Liver (tissue), 9 donors: ENCODE measurements around the gene SOBP. TPM values are rescaled to one million over a fixed set of nuclear protein-coding genes. Genes with fewer than 3 reads are reported as not detected.

Experiments used
- DNase-seq: peaks from one replicate; pipeline ENCODE4 v3.0.0-alpha.2; 2017; ENCODE audit warnings: low spot score
- H3K27ac ChIP-seq, 2 donors: one replicate each; pipeline ENCODE4 v1.7.0; 2013; ENCODE audit warnings: inconsistent platforms in 2 of 2, low read length in 2 of 2, control low read depth in 1 of 2, low read depth in 1 of 2, mild to moderate bottlenecking in 1 of 2
- H3K27me3 ChIP-seq, 4 donors: one replicate each; pipeline versions ENCODE4 v1.6.1 to v1.7.0; 2013; ENCODE audit warnings: low read length in 3 of 4, inconsistent platforms in 1 of 4, mild to moderate bottlenecking in 1 of 4, moderate library complexity in 1 of 4; ENCODE audit not compliant: control insufficient read depth in 4 of 4, insufficient read depth in 4 of 4
- H3K36me3 ChIP-seq, 4 donors: one replicate each; pipeline versions ENCODE4 v1.6.1 to v1.7.0; 2013; ENCODE audit warnings: low read length in 3 of 4, mild to moderate bottlenecking in 3 of 4, low read depth in 1 of 4, moderate library complexity in 1 of 4; ENCODE audit not compliant: control insufficient read depth in 4 of 4, insufficient read depth in 3 of 4
- H3K4me1 ChIP-seq, 4 donors: one replicate each; pipeline versions ENCODE4 v1.6.1 to v1.7.0; 2013; ENCODE audit warnings: low read length in 3 of 4, mild to moderate bottlenecking in 3 of 4, moderate library complexity in 1 of 4; ENCODE audit not compliant: control insufficient read depth in 4 of 4, insufficient read depth in 4 of 4
- H3K4me3 ChIP-seq, 3 donors: one replicate each; pipeline versions ENCODE4 v1.6.1 to v1.7.0; 2013; ENCODE audit warnings: low read length in 3 of 3, control low read depth in 1 of 3, low read depth in 1 of 3, mild to moderate bottlenecking in 1 of 3
- H3K9ac ChIP-seq, 2 donors: one replicate each; pipeline ENCODE4 v1.7.0; 2013; ENCODE audit warnings: low read length in 2 of 2, mild to moderate bottlenecking in 2 of 2, moderate library complexity in 2 of 2, control low read depth in 1 of 2, low read depth in 1 of 2
- H3K9me3 ChIP-seq, 4 donors: one replicate each; pipeline versions ENCODE4 v1.6.1 to v1.7.0; 2013; ENCODE audit warnings: low read length in 3 of 4; ENCODE audit not compliant: control insufficient read depth in 4 of 4
- EGR1 ChIP-seq, 2 donors: IDR thresholded peaks; 2 replicates each; pipeline ENCODE4 v1.6.1; 2016 to 2018; ENCODE audit warnings: antibody characterized with exemption in 2 of 2, low read depth in 2 of 2
- FOXA1 ChIP-seq: IDR thresholded peaks from 2 replicates; pipeline ENCODE4 v1.6.1; 2016; ENCODE audit warnings: antibody characterized with exemption
- FOXA2 ChIP-seq: IDR thresholded peaks from 2 replicates; pipeline ENCODE4 v1.6.1; 2016; ENCODE audit warnings: antibody characterized with exemption
- GABPA ChIP-seq, 2 donors: IDR thresholded peaks in 1 of 2; conservative IDR thresholded peaks in 1 of 2; 2 replicates each; pipeline ENCODE4 v1.6.1; 2016; ENCODE audit warnings: antibody characterized with exemption in 2 of 2, mild to moderate bottlenecking in 1 of 2, moderate library complexity in 1 of 2
- HNF4A ChIP-seq, 2 donors: conservative IDR thresholded peaks; 2 replicates each; pipeline ENCODE4 v1.6.1; 2016; ENCODE audit warnings: antibody characterized with exemption in 2 of 2, mild to moderate bottlenecking in 2 of 2
- HNF4G ChIP-seq: IDR thresholded peaks from 2 replicates; pipeline ENCODE4 v1.6.1; 2016; ENCODE audit warnings: antibody characterized with exemption
- JUND ChIP-seq, 2 donors: IDR thresholded peaks; 2 replicates each; pipeline ENCODE4 v1.6.1; 2016; ENCODE audit warnings: antibody characterized with exemption in 2 of 2
- MAX ChIP-seq: IDR thresholded peaks from 2 replicates; pipeline ENCODE4 v1.6.1; 2016; ENCODE audit warnings: antibody characterized with exemption
- NR2F2 ChIP-seq: IDR thresholded peaks from 2 replicates; pipeline ENCODE4 v1.6.1; 2016; ENCODE audit warnings: antibody characterized with exemption
- RAD21 ChIP-seq, 2 donors: IDR thresholded peaks; 2 replicates each; pipeline ENCODE4 v1.6.1; 2016; ENCODE audit warnings: antibody characterized with exemption in 2 of 2, mild to moderate bottlenecking in 2 of 2
- RXRA ChIP-seq, 2 donors: IDR thresholded peaks; 2 replicates each; pipeline ENCODE4 v1.6.1; 2017 to 2018; ENCODE audit warnings: antibody characterized with exemption in 2 of 2, mild to moderate bottlenecking in 1 of 2
- SP1 ChIP-seq: IDR thresholded peaks from 2 replicates; pipeline ENCODE4 v1.6.1; 2018; ENCODE audit warnings: antibody characterized with exemption, mild to moderate bottlenecking
- TAF1 ChIP-seq: conservative IDR thresholded peaks from 2 replicates; pipeline ENCODE4 v1.6.1; 2016; ENCODE audit warnings: antibody characterized with exemption, mild to moderate bottlenecking
- YY1 ChIP-seq: IDR thresholded peaks from 2 replicates; pipeline ENCODE4 v1.6.1; 2016; ENCODE audit warnings: antibody characterized with exemption, mild to moderate bottlenecking
- ZBTB33 ChIP-seq: IDR thresholded peaks from 2 replicates; pipeline ENCODE4 v1.6.1; 2016; ENCODE audit warnings: antibody characterized with exemption
- WGBS: extraction: QIAGEN DNeasy Blood & Tissue Kit; methylation state at CpG from one replicate; pipeline ENCODE4 v1.1.7; 2013; 5-methylcytosine and 5-hydroxymethylcytosine counted together
- polyA plus RNA-seq, 2 donors: library from polyadenylated mRNA; stranded (reverse) in 1 of 2; unstranded in 1 of 2; fragments of 200-250 nt in 1 of 2; fragments of >200 nt in 1 of 2; fragmentation: Nextera tagmentation in 1 of 2; extraction: Ambion mirVana in 1 of 2; gene quantifications; one replicate each; pipeline versions ENCODE4 v1.2.1 to v1.2.3, GENCODE V29; 2013 to 2015
- total RNA-seq, 2 donors: library from RNA; depleted of rRNA; stranded (reverse); fragments of >200 nt; gene quantifications; one replicate each; pipeline ENCODE4 v1.2.3, GENCODE V29; 2014
- TF ChIP-seq, protein P1 (sequence below): IDR thresholded peaks from 2 replicates; pipeline ENCODE4 v1.6.1; 2016; ENCODE audit warnings: antibody characterized with exemption, mild to moderate bottlenecking
- TF ChIP-seq, protein P2 (sequence below): IDR thresholded peaks from 2 replicates; pipeline ENCODE4 v1.6.1; 2016; ENCODE audit warnings: antibody characterized with exemption
- TF ChIP-seq, protein P3 (sequence below): fragments of 150-350 bp; IDR thresholded peaks from 2 replicates; pipeline ENCODE4 v1.5.1; 2017; ENCODE audit warnings: improper control_type of control experiment, low read depth, low read length; ENCODE audit not compliant: missing input control
- donor health status: healthy.
- donor health status: healthy.
- donor health status: healthy.
- donor health status: healthy.
- donor health status: healthy.

SOBP gene
- total and polyA plus RNA-seq, 4 donors, result 0.99 to 5.4 (median 1.9) TPM

- TF ChIP-seq, protein P1, sequence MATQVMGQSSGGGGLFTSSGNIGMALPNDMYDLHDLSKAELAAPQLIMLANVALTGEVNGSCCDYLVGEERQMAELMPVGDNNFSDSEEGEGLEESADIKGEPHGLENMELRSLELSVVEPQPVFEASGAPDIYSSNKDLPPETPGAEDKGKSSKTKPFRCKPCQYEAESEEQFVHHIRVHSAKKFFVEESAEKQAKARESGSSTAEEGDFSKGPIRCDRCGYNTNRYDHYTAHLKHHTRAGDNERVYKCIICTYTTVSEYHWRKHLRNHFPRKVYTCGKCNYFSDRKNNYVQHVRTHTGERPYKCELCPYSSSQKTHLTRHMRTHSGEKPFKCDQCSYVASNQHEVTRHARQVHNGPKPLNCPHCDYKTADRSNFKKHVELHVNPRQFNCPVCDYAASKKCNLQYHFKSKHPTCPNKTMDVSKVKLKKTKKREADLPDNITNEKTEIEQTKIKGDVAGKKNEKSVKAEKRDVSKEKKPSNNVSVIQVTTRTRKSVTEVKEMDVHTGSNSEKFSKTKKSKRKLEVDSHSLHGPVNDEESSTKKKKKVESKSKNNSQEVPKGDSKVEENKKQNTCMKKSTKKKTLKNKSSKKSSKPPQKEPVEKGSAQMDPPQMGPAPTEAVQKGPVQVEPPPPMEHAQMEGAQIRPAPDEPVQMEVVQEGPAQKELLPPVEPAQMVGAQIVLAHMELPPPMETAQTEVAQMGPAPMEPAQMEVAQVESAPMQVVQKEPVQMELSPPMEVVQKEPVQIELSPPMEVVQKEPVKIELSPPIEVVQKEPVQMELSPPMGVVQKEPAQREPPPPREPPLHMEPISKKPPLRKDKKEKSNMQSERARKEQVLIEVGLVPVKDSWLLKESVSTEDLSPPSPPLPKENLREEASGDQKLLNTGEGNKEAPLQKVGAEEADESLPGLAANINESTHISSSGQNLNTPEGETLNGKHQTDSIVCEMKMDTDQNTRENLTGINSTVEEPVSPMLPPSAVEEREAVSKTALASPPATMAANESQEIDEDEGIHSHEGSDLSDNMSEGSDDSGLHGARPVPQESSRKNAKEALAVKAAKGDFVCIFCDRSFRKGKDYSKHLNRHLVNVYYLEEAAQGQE, result no peak
- TF ChIP-seq HNF4A (conservative IDR thresholded peaks at IDR 0.05) (peak; percentile 45 to 50), RAD21 (IDR thresholded peaks at IDR 0.05) (peak in 1 of 2 donors; percentile 68), HNF4G (no peak), RXRA (IDR thresholded peaks at IDR 0.05) (peak; percentile 96 to 98), EGR1 (IDR thresholded peaks at IDR 0.05; ENCODE audit: low read depth in 2 of 2) (no peak), FOXA1 (no peak), SP1 (peak; percentile 40), ZBTB33 (peak; percentile 16), GABPA (IDR thresholded peaks at IDR 0.05 in 1 of 2, conservative IDR thresholded peaks at IDR 0.05 in 1 of 2) (no peak), TAF1 (no peak), MAX (no peak), JUND (IDR thresholded peaks at IDR 0.05) (peak; percentile 14 to 63), YY1 (no peak), FOXA2 (peak; percentile 10), NR2F2 (no peak)
- TF ChIP-seq, protein P2, sequence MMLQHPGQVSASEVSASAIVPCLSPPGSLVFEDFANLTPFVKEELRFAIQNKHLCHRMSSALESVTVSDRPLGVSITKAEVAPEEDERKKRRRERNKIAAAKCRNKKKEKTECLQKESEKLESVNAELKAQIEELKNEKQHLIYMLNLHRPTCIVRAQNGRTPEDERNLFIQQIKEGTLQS, result no peak
- TF ChIP-seq, protein P3, sequence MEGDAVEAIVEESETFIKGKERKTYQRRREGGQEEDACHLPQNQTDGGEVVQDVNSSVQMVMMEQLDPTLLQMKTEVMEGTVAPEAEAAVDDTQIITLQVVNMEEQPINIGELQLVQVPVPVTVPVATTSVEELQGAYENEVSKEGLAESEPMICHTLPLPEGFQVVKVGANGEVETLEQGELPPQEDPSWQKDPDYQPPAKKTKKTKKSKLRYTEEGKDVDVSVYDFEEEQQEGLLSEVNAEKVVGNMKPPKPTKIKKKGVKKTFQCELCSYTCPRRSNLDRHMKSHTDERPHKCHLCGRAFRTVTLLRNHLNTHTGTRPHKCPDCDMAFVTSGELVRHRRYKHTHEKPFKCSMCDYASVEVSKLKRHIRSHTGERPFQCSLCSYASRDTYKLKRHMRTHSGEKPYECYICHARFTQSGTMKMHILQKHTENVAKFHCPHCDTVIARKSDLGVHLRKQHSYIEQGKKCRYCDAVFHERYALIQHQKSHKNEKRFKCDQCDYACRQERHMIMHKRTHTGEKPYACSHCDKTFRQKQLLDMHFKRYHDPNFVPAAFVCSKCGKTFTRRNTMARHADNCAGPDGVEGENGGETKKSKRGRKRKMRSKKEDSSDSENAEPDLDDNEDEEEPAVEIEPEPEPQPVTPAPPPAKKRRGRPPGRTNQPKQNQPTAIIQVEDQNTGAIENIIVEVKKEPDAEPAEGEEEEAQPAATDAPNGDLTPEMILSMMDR, result no peak
- Histone ChIP-seq H3K4me1 (peaks cover 0 to 11% (median 9%) of the 10 kb centered on the region in 4 donors), H3K36me3 (no peaks in the 10 kb centered on the region), H3K27me3 (no peaks in the 10 kb centered on the region), H3K27ac (no peak overlapping the region), H3K9me3 (no peaks in the 10 kb centered on the region), H3K9ac (no peak overlapping the region), H3K4me3 (no peak overlapping the region)
- DNase-seq, result no peak
- 64% methylated on average over 14 of the region's 14 CpGs for WGBS
Measured at GRCh38 chr6:107641500-107641941, 151.6 kb downstream of the SOBP start.
